Measurements from ENCODE around the gene VTN.

Gene VTN

GRCh38 chr17:28370035-28370743 lies at the start of gene VTN:
Gene VTN (minus strand): TSS chr17:28370307. CDS start chr17:28370203, 104 bp downstream.
- Mint-ChIP-seq H3K9me3 (no peaks in the 10 kb centered on the region), H3K36me3 (peaks cover 12% of the 10 kb centered on the region), H3K27me3 (no peaks in the 10 kb centered on the region), H3K27ac (peak within 1 kb of the TSS; percentile 86), H3K4me1 (peaks cover 27% of the 10 kb centered on the region), H3K4me3 (peak within 1 kb of the TSS; percentile 89)
- no peak for ATAC-seq

GRCh38 chr17:28416703-28417311 lies 46.7 kb upstream of the VTN start:
- no peak overlapping the region for H3K27ac Mint-ChIP-seq
- no peak overlapping the region for H3K4me3 Mint-ChIP-seq
- H3K4me1 Mint-ChIP-seq = peaks cover 6% of the 10 kb centered on the region
- H3K27me3 Mint-ChIP-seq = no peaks in the 10 kb centered on the region
- H3K9me3 Mint-ChIP-seq = no peaks in the 10 kb centered on the region
- H3K36me3 Mint-ChIP-seq = no peaks in the 10 kb centered on the region
- ATAC-seq = peak; percentile 87

- no peak overlapping the region for H3K27ac Mint-ChIP-seq
- no peaks in the 10 kb centered on the region for H3K9me3 Mint-ChIP-seq
- no peak for ATAC-seq
- H3K36me3 Mint-ChIP-seq = no peaks in the 10 kb centered on the region
- H3K27me3 Mint-ChIP-seq = no peaks in the 10 kb centered on the region
- no peak overlapping the region for H3K4me3 Mint-ChIP-seq
- peaks cover 6% of the 10 kb centered on the region for H3K4me1 Mint-ChIP-seq
Observed at GRCh38 chr17:28415886-28416285, 45.8 kb upstream of the VTN start.

- no peaks in the 10 kb centered on the region for H3K36me3 Mint-ChIP-seq
- H3K27me3 Mint-ChIP-seq = no peaks in the 10 kb centered on the region
- H3K4me3 Mint-ChIP-seq = no peak overlapping the region
- H3K4me1 Mint-ChIP-seq = peaks cover 6% of the 10 kb centered on the region
- no peaks in the 10 kb centered on the region for H3K9me3 Mint-ChIP-seq
- ATAC-seq = no peak
- no peak overlapping the region for H3K27ac Mint-ChIP-seq
Observed at GRCh38 chr17:28413804-28414203, 43.7 kb upstream of the VTN start.

GRCh38 chr17:28412099-28412498 lies 42.0 kb upstream of the VTN start:
- Mint-ChIP-seq H3K27ac (no peak overlapping the region), H3K4me1 (peaks cover 5% of the 10 kb centered on the region)
- no peak for ATAC-seq

GRCh38 chr17:28407974-28408306 lies 37.8 kb upstream of the VTN start:
- Mint-ChIP-seq H3K36me3 (no peaks in the 10 kb centered on the region), H3K4me3 (no peak overlapping the region), H3K9me3 (no peaks in the 10 kb centered on the region), H3K27ac (no peak overlapping the region), H3K4me1 (peaks cover 25% of the 10 kb centered on the region), H3K27me3 (no peaks in the 10 kb centered on the region)
- ATAC-seq = no peak

More at GRCh38 chr17:28412099-28412498, 42.0 kb upstream of the VTN start:
- H3K27me3 Mint-ChIP-seq = no peaks in the 10 kb centered on the region
- H3K4me3 Mint-ChIP-seq = no peak overlapping the region
- H3K36me3 Mint-ChIP-seq = no peaks in the 10 kb centered on the region
- no peaks in the 10 kb centered on the region for H3K9me3 Mint-ChIP-seq

GRCh38 chr17:28407130-28407973 lies 37.2 kb upstream of the VTN start:
- H3K27me3 Mint-ChIP-seq = no peaks in the 10 kb centered on the region
- H3K36me3 Mint-ChIP-seq = no peaks in the 10 kb centered on the region
- H3K9me3 Mint-ChIP-seq = no peaks in the 10 kb centered on the region
- peaks cover 25% of the 10 kb centered on the region for H3K4me1 Mint-ChIP-seq
- no peak overlapping the region for H3K4me3 Mint-ChIP-seq
- ATAC-seq = no peak
- no peak overlapping the region for H3K27ac Mint-ChIP-seq

GRCh38 chr17:28406473-28406814 lies 36.3 kb upstream of the VTN start:
- H3K36me3 Mint-ChIP-seq = no peaks in the 10 kb centered on the region
- ATAC-seq = no peak

GRCh38 chr17:28405632-28406472 lies 35.7 kb upstream of the VTN start, which contains the start of gene SLC46A1:
Gene SLC46A1 (minus strand): TSS chr17:28406212. CDS start chr17:28406114, 98 bp downstream.
- no peaks in the 10 kb centered on the region for H3K36me3 Mint-ChIP-seq
- no peaks in the 10 kb centered on the region for H3K27me3 Mint-ChIP-seq
- peak within 1 kb of the TSS; percentile 83 for H3K4me3 Mint-ChIP-seq
- H3K27ac Mint-ChIP-seq = peak within 1 kb of the TSS; percentile 19
- peak; percentile 87 for ATAC-seq
- peaks cover 25% of the 10 kb centered on the region for H3K4me1 Mint-ChIP-seq
- H3K9me3 Mint-ChIP-seq = no peaks in the 10 kb centered on the region

More at GRCh38 chr17:28406473-28406814, 36.3 kb upstream of the VTN start:
- H3K4me3 Mint-ChIP-seq = peak overlapping the region; percentile 67
- H3K4me1 Mint-ChIP-seq = peaks cover 25% of the 10 kb centered on the region
- H3K27me3 Mint-ChIP-seq = no peaks in the 10 kb centered on the region
- H3K9me3 Mint-ChIP-seq = no peaks in the 10 kb centered on the region
- H3K27ac Mint-ChIP-seq = no peak overlapping the region

GRCh38 chr17:28404812-28405570 lies 34.9 kb upstream of the VTN start:
- ATAC-seq = no peak
- Mint-ChIP-seq H3K36me3 (no peaks in the 10 kb centered on the region), H3K4me1 (peaks cover 25% of the 10 kb centered on the region), H3K27ac (peak overlapping the region; percentile 19), H3K27me3 (no peaks in the 10 kb centered on the region), H3K4me3 (peak overlapping the region; percentile 83), H3K9me3 (no peaks in the 10 kb centered on the region)

- Mint-ChIP-seq H3K36me3 (no peaks in the 10 kb centered on the region), H3K4me1 (peaks cover 25% of the 10 kb centered on the region), H3K27me3 (no peaks in the 10 kb centered on the region), H3K4me3 (no peak overlapping the region), H3K9me3 (no peaks in the 10 kb centered on the region), H3K27ac (no peak overlapping the region)
- ATAC-seq = no peak
Observed at GRCh38 chr17:28404461-28404811, 34.3 kb upstream of the VTN start.

- Mint-ChIP-seq H3K4me3 (no peak overlapping the region), H3K4me1 (peaks cover 25% of the 10 kb centered on the region), H3K36me3 (no peaks in the 10 kb centered on the region)
Observed at GRCh38 chr17:28404007-28404406, 33.9 kb upstream of the VTN start.

GRCh38 chr17:28402844-28403243 lies 32.7 kb upstream of the VTN start:
- Mint-ChIP-seq H3K9me3 (no peaks in the 10 kb centered on the region), H3K4me1 (peaks cover 33% of the 10 kb centered on the region), H3K36me3 (peaks cover 5% of the 10 kb centered on the region), H3K27ac (no peak overlapping the region), H3K4me3 (no peak overlapping the region), H3K27me3 (no peaks in the 10 kb centered on the region)
- ATAC-seq = no peak

More at GRCh38 chr17:28404007-28404406, 33.9 kb upstream of the VTN start:
- Mint-ChIP-seq H3K27me3 (no peaks in the 10 kb centered on the region), H3K9me3 (no peaks in the 10 kb centered on the region), H3K27ac (peak overlapping the region; percentile 17)
- ATAC-seq = no peak

- Mint-ChIP-seq H3K4me1 (peaks cover 36% of the 10 kb centered on the region), H3K9me3 (no peaks in the 10 kb centered on the region), H3K4me3 (no peak overlapping the region), H3K27me3 (no peaks in the 10 kb centered on the region), H3K36me3 (peaks cover 11% of the 10 kb centered on the region), H3K27ac (no peak overlapping the region)
- no peak for ATAC-seq
Observed at GRCh38 chr17:28402224-28402630, 32.1 kb upstream of the VTN start.
